HepG2 (cell line): ENCODE data around the gene KDM5D. TPM values are rescaled to one million over a fixed set of nuclear protein-coding genes. Genes with fewer than 3 reads are reported as not detected.

Experiments
- CCAR2 ChIP-seq: fragments of 200-400 bp; formaldehyde crosslinking; optimal IDR thresholded peaks from 2 replicates; pipeline ENCODE3; 2018; ENCODE audit warnings: low read depth, mild to moderate bottlenecking, low read length, moderate library complexity
- ETS1 ChIP-seq: sonication (generic); formaldehyde crosslinking; IDR thresholded peaks from 2 replicates; pipeline ENCODE4 v1.4.0; 2020; ENCODE audit warnings: missing genetic modification reagents
- NFAT5 ChIP-seq: sonication (generic); formaldehyde crosslinking; IDR thresholded peaks from 2 replicates; pipeline ENCODE4 v1.4.0; 2020; ENCODE audit warnings: missing genetic modification reagents
- PAX8 ChIP-seq: sonication (generic); formaldehyde crosslinking; IDR thresholded peaks from 2 replicates; pipeline ENCODE4 v1.8.0; 2022; ENCODE audit warnings: mild to moderate bottlenecking, missing genetic modification reagents, borderline replicate concordance
- PBX3 ChIP-seq: sonication (generic); formaldehyde crosslinking; IDR thresholded peaks from 2 replicates; pipeline ENCODE4 v1.8.1; 2023; ENCODE audit warnings: missing genetic modification reagents, inconsistent platforms, borderline replicate concordance
- ZNF446 ChIP-seq: sonication (generic); formaldehyde crosslinking; IDR thresholded peaks from 2 replicates; pipeline ENCODE4 v1.5.0; 2020; ENCODE audit warnings: mild to moderate bottlenecking, missing genetic modification reagents
- ZNF609 ChIP-seq: sonication (generic); formaldehyde crosslinking; IDR thresholded peaks from 2 replicates; pipeline ENCODE4 v1.4.0; 2020; ENCODE audit warnings: mild to moderate bottlenecking, missing genetic modification reagents, borderline replicate concordance
- ZNF619 ChIP-seq: sonication (generic); formaldehyde crosslinking; IDR thresholded peaks from 2 replicates; pipeline ENCODE4 v1.4.0; 2020; ENCODE audit warnings: mild to moderate bottlenecking, missing genetic modification reagents
- ZNF777 ChIP-seq: sonication (generic); formaldehyde crosslinking; IDR thresholded peaks from 2 replicates; pipeline ENCODE4 v1.4.0; 2020; ENCODE audit warnings: missing genetic modification reagents
- polyA plus RNA-seq, 8 experiments: library from polyadenylated mRNA; depleted of rRNA in 3 of 8; stranded (reverse) in 7 of 8; unstranded in 1 of 8; fragments of >200 nt; fragmentation: Illumina TruSeq in 4 of 8; extraction: Trizol in 4 of 8; gene quantifications; 2 replicates each; pipeline versions ENCODE4 v1.2.1 to v1.2.3, GENCODE V29; 2011 to 2016; ENCODE audit warnings: low read depth in 4 of 8, missing spikeins in 1 of 8, mixed read lengths in 1 of 8; ENCODE audit not compliant: insufficient read depth in 1 of 8
- total RNA-seq, 5 experiments: library from RNA; depleted of rRNA; stranded (reverse); fragments of >200 nt; fragmentation: Illumina TruSeq; extraction: Trizol; gene quantifications; 2 replicates each; pipeline ENCODE4 v1.2.3, GENCODE V29; 2016; ENCODE audit warnings: low read depth in 1 of 5
- TF ChIP-seq, protein P1 (sequence below): sonication (generic); formaldehyde crosslinking; IDR thresholded peaks from 2 replicates; pipeline ENCODE4 v1.4.0; 2020; ENCODE audit warnings: missing genetic modification reagents, mild to moderate bottlenecking, borderline replicate concordance
- TF ChIP-seq, protein P2 (sequence below): sonication (generic); formaldehyde crosslinking; IDR thresholded peaks from 2 replicates; pipeline ENCODE4 v1.4.0; 2020; ENCODE audit warnings: missing genetic modification reagents, borderline replicate concordance

KDM5D gene
- total and polyA plus RNA-seq, 2 of the 13 experiments (the other 11 are each of a cell fraction or from before 2014, with no cell fraction given) = 16.6 to 32.7 TPM

GRCh38 chrY:19744381-19745378 lies at the start of gene KDM5D (continued):
- no peak for TF ChIP-seq ETS1 (CRISPR knock-in tag)
- no peak for TF ChIP-seq ZNF609 (CRISPR knock-in tag)
- no peak for TF ChIP-seq CCAR2
- no peak for TF ChIP-seq ZNF777
- no peak for TF ChIP-seq ZNF446 (CRISPR knock-in tag)
- TF ChIP-seq NFAT5 (CRISPR knock-in tag) = no peak
- TF ChIP-seq, protein P1, sequence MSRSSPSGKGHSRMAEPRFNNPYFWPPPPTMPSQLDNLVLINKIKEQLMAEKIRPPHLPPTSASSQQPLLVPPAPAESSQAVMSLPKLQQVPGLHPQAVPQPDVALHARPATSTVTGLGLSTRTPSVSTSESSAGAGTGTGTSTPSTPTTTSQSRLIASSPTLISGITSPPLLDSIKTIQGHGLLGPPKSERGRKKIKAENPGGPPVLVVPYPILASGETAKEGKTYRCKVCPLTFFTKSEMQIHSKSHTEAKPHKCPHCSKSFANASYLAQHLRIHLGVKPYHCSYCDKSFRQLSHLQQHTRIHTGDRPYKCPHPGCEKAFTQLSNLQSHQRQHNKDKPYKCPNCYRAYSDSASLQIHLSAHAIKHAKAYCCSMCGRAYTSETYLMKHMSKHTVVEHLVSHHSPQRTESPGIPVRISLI (CRISPR knock-in tag) = 0 out of 2 replicates have a peak, but pooled peaks have one; percentile 19
- TF ChIP-seq ZNF619 (CRISPR knock-in tag) = no peak
- TF ChIP-seq, protein P2, sequence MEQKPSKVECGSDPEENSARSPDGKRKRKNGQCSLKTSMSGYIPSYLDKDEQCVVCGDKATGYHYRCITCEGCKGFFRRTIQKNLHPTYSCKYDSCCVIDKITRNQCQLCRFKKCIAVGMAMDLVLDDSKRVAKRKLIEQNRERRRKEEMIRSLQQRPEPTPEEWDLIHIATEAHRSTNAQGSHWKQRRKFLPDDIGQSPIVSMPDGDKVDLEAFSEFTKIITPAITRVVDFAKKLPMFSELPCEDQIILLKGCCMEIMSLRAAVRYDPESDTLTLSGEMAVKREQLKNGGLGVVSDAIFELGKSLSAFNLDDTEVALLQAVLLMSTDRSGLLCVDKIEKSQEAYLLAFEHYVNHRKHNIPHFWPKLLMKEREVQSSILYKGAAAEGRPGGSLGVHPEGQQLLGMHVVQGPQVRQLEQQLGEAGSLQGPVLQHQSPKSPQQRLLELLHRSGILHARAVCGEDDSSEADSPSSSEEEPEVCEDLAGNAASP (CRISPR knock-in tag) = no peak
- TF ChIP-seq PAX8 (CRISPR knock-in tag) = no peak
- TF ChIP-seq PBX3 (CRISPR knock-in tag) = no peak
